ENCODE results near the gene FASN.

Gene FASN

GRCh38 chr17:82117139-82118090 lies 19.4 kb upstream of the FASN start:
- no peak for DNase-seq

- no peak for DNase-seq
Observed at GRCh38 chr17:82116246-82116645, 18.2 kb upstream of the FASN start.

GRCh38 chr17:82114872-82115271 lies 16.8 kb upstream of the FASN start:
- DNase-seq = no peak

GRCh38 chr17:82114447-82114846 lies 16.4 kb upstream of the FASN start:
- no peak for DNase-seq

GRCh38 chr17:82113941-82114340 lies 15.9 kb upstream of the FASN start:
- no peak for DNase-seq

- no peak for DNase-seq
Observed at GRCh38 chr17:82113422-82113821, 15.4 kb upstream of the FASN start.

GRCh38 chr17:82112914-82113311 lies 14.9 kb upstream of the FASN start:
- DNase-seq = no peak

GRCh38 chr17:82112181-82112913 lies 14.3 kb upstream of the FASN start:
- no peak for DNase-seq

- DNase-seq = no peak
Observed at GRCh38 chr17:82110298-82110697, 12.3 kb upstream of the FASN start.

GRCh38 chr17:82108961-82109475 lies 11.0 kb upstream of the FASN start:
- DNase-seq = no peak

GRCh38 chr17:82108496-82108945 lies 10.5 kb upstream of the FASN start:
- no peak for DNase-seq

GRCh38 chr17:82108038-82108437 lies 10.0 kb upstream of the FASN start:
- no peak for DNase-seq

- no peak for DNase-seq
Observed at GRCh38 chr17:82107341-82107860, 9.4 kb upstream of the FASN start.

- DNase-seq = no peak
Observed at GRCh38 chr17:82106688-82107305, 8.8 kb upstream of the FASN start.

GRCh38 chr17:82105882-82106687 lies 8.0 kb upstream of the FASN start:
- DNase-seq = no peak

GRCh38 chr17:82105417-82105881 lies 7.4 kb upstream of the FASN start:
- DNase-seq = no peak

GRCh38 chr17:82104797-82105416 lies 6.9 kb upstream of the FASN start:
- no peak for DNase-seq

GRCh38 chr17:82103553-82104451 lies 5.8 kb upstream of the FASN start:
- DNase-seq = no peak

GRCh38 chr17:82101767-82102679 lies 4.0 kb upstream of the FASN start:
- DNase-seq = no peak

All from amniotic stem cell (primary cell).